IMR-90 (cell line): ENCODE measurements around the gene HEXD.

Experiments
- MAZ ChIP-seq: IDR thresholded peaks from 2 replicates; pipeline ENCODE4 v1.6.1; 2012; ENCODE audit warnings: low read depth, mild to moderate bottlenecking, low read length, improper control_type of control experiment, moderate library complexity, borderline replicate concordance
- RAD21 ChIP-seq: IDR thresholded peaks from 2 replicates; pipeline ENCODE4 v1.6.1; 2012; ENCODE audit warnings: low read length, improper control_type of control experiment
- TF ChIP-seq, protein P1 (sequence below): conservative IDR thresholded peaks from 2 replicates; pipeline ENCODE4 v1.5.1; 2012; ENCODE audit warnings: mild to moderate bottlenecking, low read depth, low read length, improper control_type of control experiment

DNA sequence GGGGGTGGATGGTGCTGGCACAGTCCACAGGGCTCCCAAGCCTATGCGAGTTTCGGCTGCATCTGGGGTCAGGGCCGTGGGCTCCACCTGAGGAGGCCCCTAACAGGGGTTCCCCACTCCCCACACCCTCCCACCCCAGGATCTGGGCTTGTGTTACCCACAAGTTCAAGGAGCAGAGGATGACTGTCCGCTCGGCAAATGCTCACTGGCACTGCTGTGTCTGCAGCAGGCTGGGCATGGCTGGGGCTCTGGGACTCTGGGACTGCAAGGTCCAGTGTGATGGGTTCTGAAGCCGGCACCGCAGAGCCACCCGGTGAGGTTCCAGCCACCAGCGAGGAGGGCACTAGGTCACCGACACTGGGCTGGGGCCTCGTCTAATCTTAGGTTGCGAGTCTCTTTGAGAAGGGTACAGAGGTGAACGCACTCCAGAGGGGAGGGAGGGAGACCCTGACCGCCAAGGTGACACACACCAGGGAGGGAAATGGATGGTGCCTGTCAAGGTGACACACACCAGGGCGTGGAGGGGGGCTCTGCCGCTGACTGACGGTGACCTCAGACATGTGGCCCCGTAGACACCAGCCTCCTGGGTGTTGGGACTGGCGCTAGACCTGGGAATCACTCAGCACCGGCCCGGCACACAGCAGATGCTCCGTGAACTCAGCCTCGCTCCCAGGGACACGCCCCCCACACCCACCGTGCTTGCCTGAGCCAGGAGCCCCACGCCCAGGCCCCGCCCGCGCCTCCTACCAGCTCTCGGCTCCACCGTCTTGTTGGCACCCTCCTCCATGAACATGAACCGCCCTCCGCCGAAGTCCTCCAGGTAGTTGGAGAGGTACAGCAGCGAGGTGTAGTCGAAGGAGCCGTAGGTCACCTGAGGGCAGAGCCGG, 20.5 kb upstream of the HEXD start:
- TF ChIP-seq RAD21 (no peak), MAZ (no peak)
- TF ChIP-seq, protein P1, sequence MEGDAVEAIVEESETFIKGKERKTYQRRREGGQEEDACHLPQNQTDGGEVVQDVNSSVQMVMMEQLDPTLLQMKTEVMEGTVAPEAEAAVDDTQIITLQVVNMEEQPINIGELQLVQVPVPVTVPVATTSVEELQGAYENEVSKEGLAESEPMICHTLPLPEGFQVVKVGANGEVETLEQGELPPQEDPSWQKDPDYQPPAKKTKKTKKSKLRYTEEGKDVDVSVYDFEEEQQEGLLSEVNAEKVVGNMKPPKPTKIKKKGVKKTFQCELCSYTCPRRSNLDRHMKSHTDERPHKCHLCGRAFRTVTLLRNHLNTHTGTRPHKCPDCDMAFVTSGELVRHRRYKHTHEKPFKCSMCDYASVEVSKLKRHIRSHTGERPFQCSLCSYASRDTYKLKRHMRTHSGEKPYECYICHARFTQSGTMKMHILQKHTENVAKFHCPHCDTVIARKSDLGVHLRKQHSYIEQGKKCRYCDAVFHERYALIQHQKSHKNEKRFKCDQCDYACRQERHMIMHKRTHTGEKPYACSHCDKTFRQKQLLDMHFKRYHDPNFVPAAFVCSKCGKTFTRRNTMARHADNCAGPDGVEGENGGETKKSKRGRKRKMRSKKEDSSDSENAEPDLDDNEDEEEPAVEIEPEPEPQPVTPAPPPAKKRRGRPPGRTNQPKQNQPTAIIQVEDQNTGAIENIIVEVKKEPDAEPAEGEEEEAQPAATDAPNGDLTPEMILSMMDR, result no peak
